A549 treated with Hydrocortisone at 1 μM for 4 hours (cell line): ENCODE data around the gene INTS4. TPM values are rescaled to one million over a fixed set of nuclear protein-coding genes. Genes with fewer than 3 reads are reported as not detected.

Experiments used
- total RNA-seq: library from RNA; stranded (reverse); fragments of 200-300 nt; extraction: Qiagen RNA extraction; gene quantifications from 5 replicates; pipeline ENCODE4 v1.2.3, GENCODE V29; 2022

Gene INTS4, protein sequence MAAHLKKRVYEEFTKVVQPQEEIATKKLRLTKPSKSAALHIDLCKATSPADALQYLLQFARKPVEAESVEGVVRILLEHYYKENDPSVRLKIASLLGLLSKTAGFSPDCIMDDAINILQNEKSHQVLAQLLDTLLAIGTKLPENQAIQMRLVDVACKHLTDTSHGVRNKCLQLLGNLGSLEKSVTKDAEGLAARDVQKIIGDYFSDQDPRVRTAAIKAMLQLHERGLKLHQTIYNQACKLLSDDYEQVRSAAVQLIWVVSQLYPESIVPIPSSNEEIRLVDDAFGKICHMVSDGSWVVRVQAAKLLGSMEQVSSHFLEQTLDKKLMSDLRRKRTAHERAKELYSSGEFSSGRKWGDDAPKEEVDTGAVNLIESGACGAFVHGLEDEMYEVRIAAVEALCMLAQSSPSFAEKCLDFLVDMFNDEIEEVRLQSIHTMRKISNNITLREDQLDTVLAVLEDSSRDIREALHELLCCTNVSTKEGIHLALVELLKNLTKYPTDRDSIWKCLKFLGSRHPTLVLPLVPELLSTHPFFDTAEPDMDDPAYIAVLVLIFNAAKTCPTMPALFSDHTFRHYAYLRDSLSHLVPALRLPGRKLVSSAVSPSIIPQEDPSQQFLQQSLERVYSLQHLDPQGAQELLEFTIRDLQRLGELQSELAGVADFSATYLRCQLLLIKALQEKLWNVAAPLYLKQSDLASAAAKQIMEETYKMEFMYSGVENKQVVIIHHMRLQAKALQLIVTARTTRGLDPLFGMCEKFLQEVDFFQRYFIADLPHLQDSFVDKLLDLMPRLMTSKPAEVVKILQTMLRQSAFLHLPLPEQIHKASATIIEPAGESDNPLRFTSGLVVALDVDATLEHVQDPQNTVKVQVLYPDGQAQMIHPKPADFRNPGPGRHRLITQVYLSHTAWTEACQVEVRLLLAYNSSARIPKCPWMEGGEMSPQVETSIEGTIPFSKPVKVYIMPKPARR
- 16.4 to 20.5 TPM (median 17.7 TPM) in 5 replicates for total RNA-seq

DNA sequence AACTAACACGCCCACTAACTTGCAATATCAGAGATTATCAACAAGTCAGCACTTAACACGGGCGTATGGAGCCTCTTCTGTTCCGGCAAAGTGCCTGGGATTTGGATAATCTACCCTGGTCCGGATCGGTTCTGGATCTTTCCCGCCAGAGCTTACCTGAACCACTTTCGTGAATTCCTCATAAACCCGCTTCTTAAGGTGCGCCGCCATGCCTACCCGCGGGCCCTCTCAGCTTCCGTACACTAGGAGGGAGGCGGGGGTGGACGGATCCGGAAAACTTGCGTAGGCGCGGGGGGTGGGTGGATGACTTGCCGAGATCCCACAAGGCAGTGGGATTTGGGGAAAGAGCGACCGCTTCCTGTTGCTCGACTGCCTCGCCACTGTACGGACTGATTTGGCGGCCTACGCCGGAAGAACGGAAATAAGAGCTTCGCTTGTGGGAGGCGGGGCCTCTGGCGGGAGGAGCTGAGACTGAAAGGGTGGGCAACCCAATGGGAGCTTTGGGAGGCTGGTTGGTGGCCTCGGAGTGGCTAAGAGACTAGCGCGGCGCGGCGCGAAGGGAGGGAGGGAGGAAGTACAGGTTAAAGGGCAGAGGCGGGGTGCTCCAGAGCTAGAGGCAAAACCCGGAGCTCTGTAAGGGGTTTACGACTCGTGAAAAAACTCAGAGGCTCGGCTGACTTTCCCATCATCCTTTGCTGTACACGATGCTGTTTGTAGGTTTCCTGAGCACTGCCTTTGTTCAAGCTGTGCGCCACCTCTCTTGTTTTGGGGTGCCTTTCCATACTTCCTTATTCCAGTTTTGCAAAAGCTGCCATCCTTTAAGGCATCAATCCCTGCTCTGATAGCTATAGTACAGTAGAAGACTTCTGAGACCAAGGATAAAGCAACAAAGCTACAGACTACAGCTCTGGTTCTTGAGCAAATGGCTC is at the start of gene INTS4:
Gene INTS4 (minus strand): TSS at position 235 of the 929 bp plus-strand sequence. CDS start 25 bp downstream, at position 210.

DNA sequence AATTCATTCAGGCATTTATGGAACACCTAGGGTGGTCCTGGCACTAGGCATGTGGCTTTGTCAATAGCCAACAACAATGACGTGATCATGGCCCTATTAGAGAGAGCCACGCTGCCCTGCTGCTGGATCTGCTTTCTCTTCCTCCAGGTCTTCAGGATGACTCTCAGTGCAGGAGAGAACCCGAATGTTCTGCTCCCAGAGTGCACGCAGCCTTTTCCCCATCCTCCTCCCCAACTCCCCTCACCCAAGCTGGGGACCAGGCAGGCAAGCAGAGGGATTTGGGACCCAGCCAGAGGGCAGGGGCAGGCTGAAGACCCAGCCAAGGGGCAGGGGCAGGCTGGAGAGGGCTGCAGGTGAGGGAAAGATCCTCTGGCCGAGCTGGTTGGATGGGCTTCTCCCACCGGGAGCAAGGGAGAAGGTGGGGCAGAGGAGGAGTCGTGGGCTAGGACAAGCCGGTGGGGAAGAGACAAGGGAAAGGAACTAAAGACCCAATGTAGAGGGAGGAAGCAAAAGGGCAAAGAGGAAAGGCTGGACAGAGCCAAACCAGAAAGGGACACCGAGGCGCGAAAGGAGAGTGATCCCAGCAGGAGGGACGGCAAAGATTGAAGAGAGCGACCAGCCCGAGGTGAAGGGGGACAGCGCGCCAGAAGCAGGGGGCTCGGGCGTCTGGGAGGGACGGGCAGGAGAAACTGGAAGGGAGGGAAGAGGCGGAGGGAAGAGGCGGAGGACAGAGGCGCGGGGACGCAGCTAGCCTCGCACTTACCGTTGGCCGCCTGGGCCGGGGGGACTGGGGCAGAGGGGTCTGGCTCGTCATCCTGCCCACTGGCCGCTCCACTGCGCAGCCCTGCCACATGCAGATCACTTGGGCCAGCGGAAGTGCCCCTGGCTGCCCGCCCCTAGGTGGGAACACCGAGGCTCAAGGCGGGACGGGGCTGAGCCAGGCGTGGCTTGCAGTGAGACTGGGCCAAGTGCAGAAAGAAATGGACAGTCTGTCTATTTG is 28.2 kb upstream of the INTS4 start, which contains the start of gene KCTD14:
Gene KCTD14 (minus strand): TSS at position 880 of the 1,000 bp plus-strand sequence. CDS start 27 bp downstream, at position 853.

Other genes with a start within 250 kb of the INTS4 start
- 12.9 to 17.4 TPM (median 15.9 TPM) in 5 replicates for gene RSF1, start 173.9 kb downstream of the INTS4 start, total RNA-seq
- gene AAMDC, start 173.5 kb downstream of the INTS4 start, total RNA-seq, result 26.2 to 31.4 TPM (median 29.1 TPM) in 5 replicates
- 1.3 to 2.1 TPM (median 1.6 TPM) in 5 replicates for gene KCTD14, start 28.6 kb upstream of the INTS4 start, total RNA-seq
- not detected in 5 replicates for gene THRSP, start 69.2 kb upstream of the INTS4 start, total RNA-seq
- 235 to 265 TPM (median 252 TPM) in 5 replicates for gene NDUFC2, start 85.2 kb upstream of the INTS4 start, total RNA-seq
- 57.2 to 63.8 TPM (median 61.9 TPM) in 5 replicates for gene ALG8, start 145.0 kb upstream of the INTS4 start, total RNA-seq
- 7.4 to 9.1 TPM (median 7.9 TPM) in 5 replicates for gene KCTD21, start 194.0 kb upstream of the INTS4 start, total RNA-seq
- 6.6 to 8.6 TPM (median 7.6 TPM) in 5 replicates for gene USP35, start 194.3 kb upstream of the INTS4 start, total RNA-seq